HG03103 (cell line): ENCODE measurements around the gene GAK.

Experiments
- ATAC-seq: cut with Tn5 transposase; IDR thresholded peaks from one replicate; pipeline ENCODE4 v1.9.1; 2021; ENCODE audit warnings: low read depth; ENCODE audit not compliant: unreplicated experiment

GAK gene

DNA sequence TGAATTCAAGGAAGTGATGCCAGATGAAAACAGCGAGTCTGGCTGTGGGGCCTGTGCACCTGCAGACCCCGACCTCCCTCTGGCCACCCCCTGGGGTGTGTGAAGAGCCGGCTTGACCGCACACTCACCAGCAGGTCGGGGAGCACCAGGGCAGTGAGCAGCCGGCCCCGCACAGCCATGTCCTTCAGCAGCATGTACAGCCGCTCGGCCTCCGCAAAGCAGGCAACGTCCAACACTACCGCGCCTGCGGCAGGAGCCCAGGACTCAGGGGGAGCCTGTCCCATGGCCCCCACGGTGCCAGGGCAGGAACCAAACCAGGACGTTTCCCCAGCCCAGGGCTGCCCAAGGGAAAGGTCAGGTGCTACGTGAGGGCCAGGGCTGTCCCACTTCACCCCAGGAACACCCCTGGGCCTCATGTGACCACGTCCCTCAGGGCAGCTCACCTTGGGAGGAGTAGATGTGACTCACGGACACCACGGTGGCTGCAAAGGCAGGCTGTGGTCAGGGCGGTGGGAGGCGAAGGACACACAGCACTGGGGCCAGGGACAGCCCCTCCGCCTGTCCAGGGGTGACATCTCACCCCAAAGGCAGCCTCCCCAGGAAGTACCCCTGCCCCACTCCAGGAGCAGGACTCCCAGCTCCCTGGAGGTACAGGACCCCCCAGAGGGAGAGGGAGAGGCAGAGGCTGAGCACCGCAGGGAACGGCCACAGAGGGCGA is 33.1 kb upstream of the GAK start:
- ATAC-seq: no peak

DNA sequence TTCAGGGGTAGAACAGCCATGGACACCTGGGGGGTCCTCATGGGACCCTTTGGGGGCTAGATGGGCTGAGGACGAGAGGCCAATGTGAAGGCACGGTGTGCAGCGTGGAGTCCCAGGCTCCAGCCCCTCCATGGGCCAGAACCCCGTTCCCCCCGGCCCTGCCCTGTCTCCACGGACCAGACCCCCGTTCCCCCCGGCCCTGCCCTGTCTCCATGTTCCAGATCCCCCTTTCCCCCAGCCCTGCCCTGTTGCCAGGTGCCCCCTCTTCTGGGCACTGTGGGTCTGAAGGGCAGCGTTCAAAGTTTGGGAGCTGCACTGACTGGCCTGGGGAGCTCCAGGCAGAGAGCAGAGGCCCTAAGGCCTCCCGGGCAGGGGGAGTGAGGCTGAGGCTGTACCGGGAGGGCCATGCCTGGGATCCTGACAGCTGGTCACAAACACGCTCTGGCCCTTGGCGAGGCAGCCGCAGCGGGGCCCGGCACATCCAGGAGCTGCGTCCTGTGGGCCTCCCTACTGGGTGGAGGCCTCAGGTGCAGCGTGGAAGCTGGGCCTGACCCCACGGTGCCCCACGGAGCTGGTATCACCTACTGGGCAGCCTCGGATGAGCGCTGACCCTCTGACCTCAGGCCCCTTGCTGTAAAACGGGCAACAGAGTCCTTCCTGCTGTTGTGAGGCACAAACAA is 32.4 kb upstream of the GAK start:
- ATAC-seq: no peak

DNA sequence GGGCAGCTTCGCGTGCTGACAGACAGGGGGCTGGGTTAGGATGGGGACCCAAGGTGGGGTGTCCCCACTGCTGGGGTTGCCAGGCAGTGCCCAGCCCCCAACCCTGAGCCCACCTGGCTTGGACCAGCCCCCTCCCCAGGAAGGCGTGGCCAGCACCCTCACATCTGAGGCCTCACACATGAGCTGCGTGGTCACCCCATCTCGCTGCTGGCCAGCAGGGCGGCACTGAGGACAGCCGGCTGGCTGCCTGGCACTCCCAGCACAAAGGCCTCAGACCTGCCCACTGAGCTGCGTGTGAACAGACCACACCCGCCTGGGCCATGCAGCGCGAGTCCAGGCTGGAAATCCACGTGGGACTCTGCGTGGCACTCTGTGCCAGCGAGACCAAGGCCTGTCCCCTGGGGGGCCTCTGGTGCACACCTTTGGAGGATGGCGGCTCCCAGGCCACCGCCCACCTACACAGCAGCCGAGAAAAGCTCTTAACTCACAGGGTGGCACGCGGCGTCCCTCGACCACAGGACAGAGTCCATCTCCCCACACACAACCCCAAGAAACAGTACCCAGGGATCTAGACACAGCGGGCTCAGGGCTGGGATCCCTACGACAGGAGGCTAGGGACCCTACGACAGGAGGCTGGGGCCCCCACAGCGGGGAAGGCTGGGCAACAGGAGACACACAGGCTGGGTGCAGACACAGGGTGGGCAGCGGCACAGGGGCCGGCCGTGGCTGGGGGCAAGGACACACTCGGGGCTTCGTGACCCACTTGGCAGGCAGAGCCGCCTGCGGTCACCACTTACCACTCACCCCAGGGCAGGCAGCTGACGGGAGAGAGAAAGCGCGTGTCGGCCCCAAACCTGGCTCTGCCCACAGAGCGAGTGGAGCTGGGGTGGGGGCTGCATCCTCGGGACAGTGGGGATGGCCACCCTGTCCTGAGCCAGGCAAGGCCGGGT is 31.4 kb upstream of the GAK start:
- no peak for ATAC-seq

DNA sequence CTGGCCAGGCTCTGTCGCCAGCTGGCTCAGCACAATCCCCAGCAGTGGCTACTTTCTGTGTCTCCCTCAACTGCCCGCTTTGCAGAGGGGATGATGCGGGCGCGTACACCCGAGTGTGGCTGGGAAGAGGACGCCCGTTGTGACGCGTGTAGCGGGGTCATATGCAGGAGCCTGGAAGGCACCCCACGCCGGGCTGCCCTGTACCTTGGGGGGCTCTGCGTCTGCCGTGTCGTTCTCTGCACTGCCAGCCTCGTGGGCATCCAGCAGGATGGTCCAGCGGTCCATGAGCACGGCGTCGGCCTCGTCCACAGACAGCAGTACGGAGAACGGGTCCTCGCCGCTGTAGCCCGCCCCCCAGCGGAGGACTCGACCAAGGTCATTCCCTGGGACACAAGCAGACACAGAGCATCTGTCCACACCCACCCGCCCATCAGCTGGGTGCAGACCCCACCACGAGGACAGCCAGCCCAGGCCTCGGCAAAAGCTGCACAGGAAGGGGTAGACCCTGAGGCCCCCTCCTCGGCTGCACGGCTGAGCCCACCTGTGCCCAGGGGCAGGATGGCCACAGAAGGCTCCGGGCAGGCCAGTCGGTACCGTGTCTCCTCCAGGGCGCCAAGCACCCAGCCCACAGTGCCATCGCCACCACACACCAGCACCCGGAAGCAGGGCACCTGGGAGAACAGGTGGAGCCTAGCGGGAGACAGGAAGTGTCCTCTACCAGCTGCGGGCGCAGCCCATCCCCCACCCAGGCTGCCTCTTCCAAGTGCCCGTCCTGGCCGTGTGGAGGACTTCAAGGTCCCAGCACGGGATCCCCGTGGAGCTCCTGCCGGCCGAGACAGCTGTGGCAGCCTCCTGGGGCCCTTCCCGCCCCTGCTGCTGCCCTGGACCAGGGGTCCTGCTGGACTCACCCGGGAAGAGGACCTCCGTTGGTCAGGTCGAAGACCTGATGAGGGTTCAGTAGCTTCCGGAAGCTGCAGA is 30.4 kb upstream of the GAK start:
- no peak for ATAC-seq

DNA sequence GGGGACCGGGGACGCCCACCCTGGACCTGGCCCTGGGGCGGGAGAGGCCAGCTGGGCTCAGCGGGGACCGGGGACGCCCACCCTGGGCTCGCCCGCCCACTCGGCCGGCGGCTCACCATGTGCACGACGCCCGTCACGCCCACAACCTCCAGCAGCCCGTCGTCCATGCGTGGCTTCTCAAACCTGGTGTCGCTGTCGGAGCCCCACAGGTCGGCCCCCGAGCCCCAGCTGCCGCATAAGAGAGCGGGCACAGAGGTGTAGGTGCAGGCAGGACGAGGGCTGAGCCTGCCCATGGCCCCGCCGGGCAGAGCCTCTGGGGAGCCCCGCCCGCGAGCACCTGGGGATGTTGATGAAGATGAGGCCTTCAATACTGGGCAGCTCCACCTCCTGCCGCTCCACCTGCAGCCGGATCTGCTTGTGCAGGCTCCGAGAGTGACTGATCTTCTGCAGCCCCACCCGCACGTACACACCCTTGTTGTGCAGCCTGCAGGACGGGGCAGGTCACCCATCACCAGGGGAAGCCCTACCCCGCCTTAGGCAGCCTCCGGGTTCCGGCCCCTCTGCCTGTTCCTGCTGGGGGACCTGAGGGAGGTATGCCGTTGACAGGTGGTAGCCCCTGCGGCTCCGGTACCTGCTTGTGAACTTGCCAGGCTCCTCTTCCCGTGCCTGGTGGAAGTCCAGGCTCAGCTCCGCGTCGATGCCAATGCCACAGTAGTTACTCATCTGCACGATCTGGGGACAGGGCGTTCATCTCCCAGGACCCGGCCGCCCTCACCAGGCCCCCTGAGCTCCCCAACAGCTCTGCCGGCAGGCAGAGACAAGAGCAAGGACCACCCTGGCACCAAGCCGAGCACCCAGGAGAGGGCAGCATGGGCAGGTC is 29.5 kb upstream of the GAK start:
- no peak for ATAC-seq

DNA sequence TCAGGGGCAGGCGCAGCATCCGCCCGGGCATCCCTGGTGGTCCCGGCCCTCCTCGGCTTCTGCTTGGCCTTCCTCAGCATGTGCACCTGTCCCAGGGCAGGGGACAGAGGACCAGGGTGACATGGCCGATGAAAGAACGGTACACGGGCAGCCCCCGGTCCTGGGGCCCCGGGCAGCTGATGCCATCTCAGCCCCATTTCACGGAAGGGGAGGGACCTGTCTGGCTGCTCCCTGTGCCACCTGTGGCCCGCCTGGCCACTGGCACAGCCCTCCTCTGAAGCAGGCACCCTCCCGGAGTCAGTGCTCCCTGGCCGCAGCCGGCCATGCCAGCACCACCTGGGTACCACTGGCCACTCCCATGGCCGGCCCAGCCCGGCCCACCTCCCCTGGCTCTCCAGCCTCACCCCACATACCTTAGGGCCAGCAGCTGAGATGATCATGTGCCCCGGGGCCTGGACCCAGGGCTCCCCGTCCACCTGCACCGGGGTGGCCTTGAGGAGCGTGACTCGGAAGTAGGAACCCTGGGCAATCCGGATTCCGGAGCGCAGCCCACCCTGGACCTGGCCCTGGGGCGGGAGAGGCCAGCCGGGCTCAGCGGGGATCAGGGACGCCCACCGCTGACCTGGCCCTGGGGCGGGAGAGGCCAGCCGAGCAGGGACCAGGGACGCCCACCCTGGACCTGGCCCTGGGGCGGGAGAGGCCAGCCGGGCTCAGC is 28.7 kb upstream of the GAK start:
- no peak for ATAC-seq

DNA sequence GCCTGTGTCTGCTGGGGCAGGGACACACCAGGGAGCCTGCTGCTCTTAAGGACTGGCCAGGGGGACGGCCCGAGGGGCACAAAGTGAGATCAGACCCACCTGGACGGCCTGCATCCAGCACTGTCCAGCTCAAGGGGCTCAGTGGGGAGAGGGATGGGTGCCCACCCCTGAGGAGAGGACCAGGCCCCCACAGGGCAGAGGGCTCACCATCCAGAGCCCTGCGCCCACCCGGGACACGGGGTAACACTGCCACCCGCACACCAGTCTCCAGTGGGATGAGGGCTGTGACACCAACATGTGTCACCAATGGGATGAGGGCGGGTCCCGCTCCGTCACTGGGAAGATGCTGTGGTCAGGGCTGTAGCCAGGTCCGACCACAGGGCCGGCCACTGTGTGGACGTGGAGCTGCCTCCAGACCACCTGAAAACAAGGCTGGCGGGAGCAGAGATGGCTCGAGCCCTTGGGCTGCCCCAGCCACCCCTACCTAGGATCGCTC is 28.1 kb upstream of the GAK start:
- no peak for ATAC-seq

DNA sequence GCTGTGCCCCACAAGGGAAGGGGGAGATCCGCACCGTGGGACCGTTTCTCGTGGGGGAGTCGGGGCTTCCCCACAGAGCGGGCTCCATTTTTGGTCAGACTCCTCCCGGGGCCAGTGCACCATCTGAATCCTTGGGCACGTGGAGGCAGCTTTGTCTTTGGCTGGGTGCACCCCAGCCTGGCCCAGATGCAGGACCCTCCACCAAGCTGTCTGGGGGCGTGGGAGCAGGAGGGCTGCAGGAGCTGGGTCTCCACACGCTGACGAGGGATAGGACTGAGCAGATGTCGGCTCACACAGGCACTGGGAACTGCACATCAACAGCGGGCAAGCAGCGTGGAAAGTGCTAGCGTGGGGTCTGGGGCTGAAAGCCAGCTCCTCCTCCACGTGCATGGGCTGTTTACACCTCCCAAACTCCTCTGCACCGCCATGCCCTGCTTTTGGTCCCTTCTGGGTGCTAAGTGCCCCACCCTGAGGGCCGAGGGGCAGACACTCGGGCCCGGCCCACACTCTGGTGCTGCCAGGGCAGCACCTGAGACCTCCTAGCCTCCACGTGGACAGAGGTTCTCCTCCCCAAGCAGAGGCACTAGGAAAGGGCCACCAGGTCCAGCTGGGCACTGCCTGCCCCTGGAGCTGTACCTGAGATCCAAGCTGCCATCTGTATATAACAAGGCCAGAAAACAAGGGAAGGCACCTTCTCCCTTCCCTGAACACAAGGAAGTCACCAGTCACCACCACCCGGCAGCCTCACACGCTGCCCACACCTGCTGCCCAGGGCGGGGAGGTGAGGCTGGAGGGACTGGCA is 27.4 kb upstream of the GAK start:
- no peak for ATAC-seq

DNA sequence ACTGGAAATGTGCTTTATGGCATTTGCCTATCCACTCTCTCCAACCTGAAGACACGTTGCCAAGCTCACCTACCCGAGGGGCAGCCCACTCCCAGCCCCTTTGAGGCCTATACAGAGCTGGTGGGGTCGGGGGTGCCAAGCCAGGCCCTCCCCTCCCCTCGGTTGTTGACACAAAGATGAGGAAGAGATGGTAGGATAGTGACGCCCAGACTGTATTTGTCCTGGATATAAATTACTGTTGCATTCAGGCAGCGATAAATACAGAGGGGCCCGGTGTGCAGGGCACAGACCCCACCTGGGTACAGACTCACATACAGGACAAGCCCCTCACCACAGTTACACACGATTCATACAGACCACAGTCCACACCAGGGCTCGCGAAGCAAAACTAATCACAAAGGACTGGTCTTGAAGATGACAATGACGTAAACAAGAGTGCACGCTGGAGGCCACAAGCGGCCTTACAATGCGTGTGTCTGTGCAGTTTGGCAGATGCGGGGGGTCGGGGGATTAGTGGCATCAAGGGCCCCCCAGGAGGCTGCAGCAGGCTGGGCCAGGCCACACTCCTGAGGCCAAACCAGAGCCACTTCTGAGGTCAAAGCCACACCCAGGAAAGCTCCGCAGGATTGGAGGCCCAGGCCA is 26.7 kb upstream of the GAK start:
- no peak for ATAC-seq

DNA sequence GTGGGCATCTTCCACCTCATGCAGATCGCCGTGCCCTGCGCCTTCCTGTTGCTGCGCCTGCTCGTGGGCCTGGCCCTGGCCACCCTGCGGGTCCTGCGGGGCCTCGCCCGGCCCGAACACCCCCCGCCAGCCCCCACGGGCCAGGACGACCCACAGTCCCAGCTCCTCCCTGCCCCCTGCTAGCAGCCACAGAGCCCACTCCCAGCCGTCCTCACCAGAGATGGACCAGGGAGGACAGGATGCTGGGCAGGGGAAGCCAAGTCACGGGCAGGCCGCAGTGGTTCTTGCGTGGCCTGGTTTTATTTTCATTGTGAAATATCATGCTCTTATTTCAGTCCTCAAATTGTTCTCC is 26.2 kb upstream of the GAK start:
- no peak for ATAC-seq

DNA sequence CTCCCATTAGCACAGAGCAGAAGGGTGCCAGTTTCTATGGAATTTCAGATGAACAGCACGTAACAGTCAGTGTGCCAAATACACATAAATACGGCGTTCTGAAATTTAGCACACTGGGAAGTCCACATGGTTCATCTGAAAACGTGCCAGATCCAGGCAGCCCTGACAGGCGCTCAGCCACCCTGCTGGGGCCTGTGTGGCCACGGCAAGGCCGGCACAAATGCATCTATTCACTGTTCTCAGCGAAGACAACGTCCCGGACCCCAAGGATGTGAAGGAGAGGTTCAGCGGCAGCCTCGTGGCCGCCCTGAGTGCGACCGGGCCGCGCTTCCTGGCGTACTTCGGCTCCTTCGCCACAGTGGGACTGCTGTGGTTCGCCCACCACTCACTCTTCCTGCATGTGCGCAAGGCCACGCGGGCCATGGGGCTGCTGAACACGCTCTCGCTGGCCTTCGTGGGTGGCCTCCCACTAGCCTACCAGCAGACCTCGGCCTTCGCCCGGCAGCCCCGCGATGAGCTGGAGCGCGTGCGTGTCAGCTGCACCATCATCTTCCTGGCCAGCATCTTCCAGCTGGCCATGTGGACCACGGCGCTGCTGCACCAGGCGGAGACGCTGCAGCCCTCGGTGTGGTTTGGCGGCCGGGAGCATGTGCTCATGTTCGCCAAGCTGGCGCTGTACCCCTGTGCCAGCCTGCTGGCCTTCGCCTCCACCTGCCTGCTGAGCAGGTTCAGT is 25.6 kb upstream of the GAK start:
- ATAC-seq: no peak

DNA sequence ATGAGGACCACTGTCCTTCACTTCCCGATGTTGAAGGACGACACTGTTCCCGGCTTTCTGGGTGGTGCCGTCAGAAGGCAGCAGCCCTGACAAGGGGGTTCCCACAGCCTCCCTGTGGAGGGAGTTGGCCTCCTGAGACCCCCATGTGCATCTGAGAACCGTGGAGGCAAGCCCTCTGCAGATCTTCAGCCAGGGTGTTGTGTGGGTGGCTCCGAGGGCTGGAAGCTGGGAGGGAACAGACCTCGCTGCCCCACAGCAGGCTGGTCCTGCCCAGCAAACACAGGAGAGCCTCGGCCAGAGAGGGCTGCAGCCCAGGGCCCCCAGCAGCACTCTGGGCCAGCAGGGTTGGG is 25.1 kb upstream of the GAK start:
- ATAC-seq: no peak

DNA sequence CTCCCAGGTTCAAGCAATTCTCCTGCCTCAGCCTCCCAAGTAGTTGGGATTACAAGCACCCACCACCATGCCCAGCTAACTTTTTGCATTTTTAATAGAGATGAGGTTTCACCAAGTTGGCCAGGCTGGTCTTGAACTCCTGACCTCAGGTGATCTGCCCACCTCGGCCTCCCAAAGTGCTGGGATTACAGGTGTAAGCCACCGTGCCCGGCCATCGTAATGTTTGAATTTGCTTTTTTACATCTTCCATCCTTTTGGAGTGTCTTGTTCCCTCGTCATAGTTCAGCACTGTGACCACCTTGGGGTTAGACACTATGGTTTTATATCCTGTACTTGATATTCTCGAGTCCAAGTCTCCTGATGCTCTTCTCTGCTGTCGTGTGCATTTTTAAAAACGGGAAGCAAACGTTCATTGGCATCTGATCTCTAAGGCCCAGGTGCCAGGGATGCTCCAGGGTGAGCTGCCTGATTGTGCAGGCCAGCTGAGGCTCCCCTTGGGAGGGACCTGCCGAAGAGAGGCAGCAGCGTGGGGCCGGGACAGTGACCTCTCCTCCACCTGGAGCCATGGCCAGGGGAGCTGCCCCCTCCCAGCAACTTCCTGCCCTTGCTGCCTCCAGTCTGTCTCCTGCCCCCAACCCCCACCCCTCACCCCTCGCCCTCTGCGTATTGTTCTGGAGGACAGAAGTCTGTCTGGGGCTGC is 24.6 kb upstream of the GAK start:
- no peak for ATAC-seq

DNA sequence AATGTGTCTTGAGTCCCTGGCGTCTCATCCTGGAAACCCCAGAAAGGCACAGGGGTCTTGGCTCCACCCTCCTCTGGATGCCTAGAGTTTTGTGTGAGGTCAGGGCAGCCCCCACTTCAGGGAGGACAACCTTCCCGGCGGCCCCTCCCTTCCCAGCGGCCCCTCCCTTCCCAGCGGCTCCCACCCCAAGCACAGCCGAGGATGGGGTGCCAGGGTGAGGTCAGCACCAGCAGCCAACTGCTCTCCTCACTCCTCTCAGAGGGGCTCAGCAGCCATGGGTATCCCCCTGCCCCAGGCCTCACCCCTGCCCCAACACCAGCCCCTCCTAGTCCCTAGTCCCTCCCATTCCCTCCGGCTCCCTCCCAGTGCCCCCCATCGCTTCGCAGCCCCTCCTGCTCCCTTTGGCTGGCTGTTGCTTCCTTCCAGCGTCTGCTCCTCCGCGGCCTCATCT is 23.8 kb upstream of the GAK start:
- ATAC-seq: no peak

DNA sequence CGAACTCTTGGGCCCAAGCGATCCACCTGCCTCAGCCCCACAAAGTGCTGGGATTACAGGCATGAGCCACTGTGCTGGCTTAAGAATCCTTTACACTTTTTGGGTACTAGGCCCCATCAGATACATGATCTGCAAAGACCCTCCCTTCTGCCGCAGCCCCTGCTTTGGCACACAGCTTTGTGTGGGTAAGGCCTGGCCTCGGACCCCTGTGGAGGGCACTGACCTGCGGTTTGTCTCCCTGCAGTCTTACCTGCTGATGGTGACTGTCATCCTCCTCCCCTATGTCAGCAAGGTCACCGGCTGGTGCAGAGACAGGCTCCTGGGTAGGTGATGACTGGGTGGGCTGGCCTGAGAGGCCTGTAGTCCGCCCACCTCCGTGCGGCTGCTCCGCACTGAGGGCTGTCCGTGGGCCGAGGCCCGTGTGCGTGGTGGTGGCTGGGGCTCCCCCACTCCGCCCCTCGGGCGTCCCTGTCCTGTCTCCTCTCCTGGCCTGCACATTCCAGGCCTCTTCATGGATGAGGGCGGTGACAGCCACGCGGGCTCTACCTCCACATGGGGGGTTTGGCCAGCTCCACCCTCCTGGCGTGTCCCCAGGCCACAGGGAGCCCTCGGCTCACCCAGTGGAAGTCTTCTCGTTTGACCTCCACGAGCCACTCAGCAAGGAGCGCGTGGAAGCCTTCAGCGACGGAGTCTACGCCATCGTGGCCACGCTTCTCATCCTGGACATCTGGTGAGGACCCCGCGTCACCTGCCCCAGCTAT is 23.2 kb upstream of the GAK start:
- no peak for ATAC-seq
